ENCODE results near the gene ENTREP3.

DNA sequence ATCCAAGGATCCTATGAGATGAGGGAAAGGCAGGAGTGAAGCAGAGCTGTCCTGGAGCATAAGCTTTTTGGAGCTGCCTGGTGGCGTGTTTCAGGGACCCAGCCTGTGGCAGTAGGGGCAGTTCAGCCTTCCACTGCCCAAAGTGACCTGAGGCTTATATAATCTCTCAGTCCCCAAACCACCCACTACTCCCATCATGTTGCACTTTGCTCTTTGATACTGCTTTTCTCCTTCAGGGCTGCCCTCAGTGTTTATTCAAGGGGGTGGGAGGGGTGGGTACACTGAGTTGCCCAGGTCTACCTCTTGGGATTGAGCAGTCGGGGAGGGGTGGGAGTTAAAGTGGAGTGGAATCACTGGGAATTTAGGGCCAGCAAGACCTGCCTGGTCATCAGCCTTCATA is 31.3 kb upstream of the ENTREP3 start:
- no peak for TF ChIP-seq POLR2A (IDR thresholded peaks at IDR 0.05; ENCODE audit: low read depth, low read length)
- TF ChIP-seq, protein P1, sequence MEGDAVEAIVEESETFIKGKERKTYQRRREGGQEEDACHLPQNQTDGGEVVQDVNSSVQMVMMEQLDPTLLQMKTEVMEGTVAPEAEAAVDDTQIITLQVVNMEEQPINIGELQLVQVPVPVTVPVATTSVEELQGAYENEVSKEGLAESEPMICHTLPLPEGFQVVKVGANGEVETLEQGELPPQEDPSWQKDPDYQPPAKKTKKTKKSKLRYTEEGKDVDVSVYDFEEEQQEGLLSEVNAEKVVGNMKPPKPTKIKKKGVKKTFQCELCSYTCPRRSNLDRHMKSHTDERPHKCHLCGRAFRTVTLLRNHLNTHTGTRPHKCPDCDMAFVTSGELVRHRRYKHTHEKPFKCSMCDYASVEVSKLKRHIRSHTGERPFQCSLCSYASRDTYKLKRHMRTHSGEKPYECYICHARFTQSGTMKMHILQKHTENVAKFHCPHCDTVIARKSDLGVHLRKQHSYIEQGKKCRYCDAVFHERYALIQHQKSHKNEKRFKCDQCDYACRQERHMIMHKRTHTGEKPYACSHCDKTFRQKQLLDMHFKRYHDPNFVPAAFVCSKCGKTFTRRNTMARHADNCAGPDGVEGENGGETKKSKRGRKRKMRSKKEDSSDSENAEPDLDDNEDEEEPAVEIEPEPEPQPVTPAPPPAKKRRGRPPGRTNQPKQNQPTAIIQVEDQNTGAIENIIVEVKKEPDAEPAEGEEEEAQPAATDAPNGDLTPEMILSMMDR (IDR thresholded peaks at IDR 0.05; ENCODE audit: extremely low read depth in 1 of 2, insufficient read depth in 1 of 2, low read depth in 1 of 2, low read length in 2 of 2), result no peak
- TF ChIP-seq FOS (IDR thresholded peaks at IDR 0.05; ENCODE audit: borderline replicate concordance, insufficient read depth, low read length), result no peak
- TF ChIP-seq EZH2 (IDR thresholded peaks at IDR 0.05; ENCODE audit: borderline replicate concordance, low read depth, low read length, severe bottlenecking), result no peak
- no peak for TF ChIP-seq POLR2AphosphoS5 (IDR thresholded peaks at IDR 0.05; ENCODE audit: insufficient read depth, low read depth, low read length)

All from endothelial cell of umbilical vein (primary cell).